SKM-1 (cell line): ENCODE data around the gene HCK.
"Not testable (repeated sequence)": the region's sequence is repeated elsewhere in the genome, so short reads cannot be mapped to it uniquely, and the experiment has no call there.

Experiments
- DNase-seq: peaks from one replicate; lab custom pipeline; 2025; ENCODE audit not compliant: unreplicated experiment; lab: John Stamatoyannopoulos, UW

The HCK gene

DNA sequence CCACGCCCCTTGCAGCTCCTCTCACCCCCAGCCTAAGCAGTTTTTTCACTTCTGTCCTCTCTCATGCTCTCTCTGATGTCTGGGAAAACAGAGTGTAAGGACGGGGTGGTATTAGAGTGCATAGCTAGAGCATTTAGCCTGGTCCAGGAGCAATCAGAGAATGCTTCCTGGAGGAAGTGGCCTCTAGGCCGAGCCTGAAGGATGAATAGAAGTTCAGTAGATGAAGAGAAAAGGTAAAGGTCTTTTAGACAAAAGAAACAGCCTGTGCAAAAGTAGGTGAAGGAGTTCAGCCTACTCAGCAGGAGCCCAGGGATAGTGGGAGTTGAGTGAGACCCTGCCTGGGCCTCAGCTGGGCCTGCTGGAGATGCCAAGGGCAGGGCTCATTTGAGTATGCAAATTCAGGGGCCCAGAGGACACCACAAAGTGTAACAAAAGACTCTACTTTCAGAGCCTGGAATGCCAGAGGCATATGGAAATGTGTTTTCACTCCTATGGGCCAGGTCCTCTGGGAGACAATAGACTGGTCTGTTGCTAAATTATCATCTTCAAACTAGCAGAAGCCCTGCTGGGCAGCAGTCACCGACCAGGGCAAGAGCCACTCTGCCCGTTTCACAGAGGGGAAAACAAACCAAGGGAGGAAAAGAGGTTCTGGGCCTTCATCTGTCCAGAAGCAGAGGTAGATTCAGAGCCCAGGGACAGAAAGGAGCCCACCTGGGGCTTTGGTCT is 37.8 kb downstream of the HCK start:
- DNase-seq, result no peak

DNA sequence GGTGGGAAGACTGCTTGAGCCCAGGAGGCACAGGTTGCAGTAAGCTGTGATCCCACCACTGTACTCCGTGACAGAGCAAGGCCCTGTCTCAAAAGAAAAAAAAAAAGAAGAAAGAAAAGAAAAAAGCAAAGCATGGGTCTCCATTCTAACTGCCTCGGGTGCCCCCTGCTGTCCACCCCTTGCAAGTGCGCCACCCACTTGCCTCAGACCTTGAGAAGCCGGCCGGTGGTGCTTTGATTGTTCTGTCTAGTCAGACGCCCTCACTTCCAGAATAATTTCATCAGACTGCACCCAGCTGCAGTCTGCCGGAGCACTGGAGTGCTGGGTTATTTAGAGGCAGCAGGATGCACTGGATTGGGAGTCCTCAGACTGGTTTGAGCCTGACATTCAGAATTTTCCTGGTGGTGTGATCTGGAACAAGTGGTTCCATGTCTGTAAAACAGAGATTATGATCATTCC is 39.9 kb downstream of the HCK start:
- DNase-seq, result peak; percentile 59

DNA sequence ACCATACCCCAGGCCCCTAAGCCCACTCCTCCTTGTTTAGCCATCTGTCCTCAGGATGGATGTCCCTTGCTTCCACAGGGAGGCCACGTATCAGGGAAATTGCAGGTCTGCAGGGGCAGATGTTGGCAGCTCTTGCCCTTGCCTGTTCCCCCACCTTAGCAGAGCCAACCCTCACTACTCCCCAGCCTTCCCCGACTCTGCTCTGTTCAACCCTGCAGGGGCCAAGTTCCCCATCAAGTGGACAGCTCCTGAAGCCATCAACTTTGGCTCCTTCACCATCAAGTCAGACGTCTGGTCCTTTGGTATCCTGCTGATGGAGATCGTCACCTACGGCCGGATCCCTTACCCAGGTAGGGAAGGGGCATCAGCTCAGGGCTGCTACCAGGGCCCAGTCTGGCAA is 46.7 kb downstream of the HCK start:
- DNase-seq, result no peak

DNA sequence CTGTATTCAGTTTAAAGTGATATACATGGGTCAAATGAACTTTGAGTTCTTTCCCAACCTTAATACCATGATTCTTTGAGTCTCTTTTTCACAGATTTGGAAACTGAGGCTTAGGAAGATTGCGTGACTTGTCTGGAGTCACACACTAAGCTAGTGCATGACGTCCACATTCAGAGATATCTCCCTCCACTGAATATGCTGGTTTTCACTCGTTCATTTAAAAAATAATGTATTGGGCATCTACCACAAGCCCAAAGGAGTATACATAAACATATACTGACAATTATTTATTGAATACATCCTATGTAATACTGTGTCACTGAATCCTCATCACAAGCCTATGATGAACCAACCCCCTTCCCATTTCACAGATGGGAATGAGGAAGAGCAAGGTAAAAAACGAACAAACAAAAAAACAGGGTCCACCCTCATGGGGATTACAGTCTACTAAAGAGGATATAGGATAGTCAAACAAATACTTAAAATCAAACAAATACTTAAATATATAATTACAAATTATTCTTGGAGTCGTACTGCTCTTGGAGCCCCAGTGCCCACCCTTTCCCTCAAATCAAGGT is 56.9 kb downstream of the HCK start:
- no peak for DNase-seq

DNA sequence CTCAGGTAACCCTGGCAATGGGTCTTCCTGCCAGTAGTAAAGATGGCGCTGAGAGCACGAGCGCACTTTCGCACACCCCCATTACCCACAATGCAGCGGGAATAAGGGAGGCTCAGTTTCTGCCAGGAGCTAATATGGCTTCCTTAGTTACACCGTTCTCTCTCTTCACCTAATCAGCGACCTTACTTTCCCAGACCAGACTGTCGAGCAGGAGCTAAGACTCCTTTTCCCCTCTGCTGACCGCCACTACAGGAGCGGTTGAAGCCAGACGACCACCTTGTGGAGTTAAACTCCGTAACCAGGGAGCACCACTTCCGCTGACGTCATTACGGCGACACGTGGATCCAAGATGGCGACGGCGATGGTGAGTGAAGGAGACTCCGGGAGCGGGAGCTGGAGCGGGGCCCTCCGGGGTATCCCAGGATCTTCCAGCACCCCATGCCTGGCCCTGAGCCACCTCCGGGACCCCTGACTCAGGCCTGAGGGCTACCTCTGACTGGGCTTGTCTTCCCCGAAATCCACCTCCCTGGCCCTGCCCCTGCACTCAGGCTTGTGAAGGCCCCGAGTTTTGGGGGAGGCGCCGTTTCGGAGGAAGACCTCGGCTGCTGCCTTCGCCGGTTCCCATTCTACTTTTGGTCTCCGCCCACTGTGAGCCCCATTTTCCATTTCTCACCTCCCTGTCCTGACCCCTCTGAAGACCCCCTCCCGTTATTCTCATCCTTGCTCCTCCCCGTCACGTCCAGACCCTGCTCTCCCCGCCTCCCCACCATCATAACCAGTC is 57.5 kb downstream of the HCK start, which contains the start of gene TM9SF4:
TM9SF4 (plus strand) TSS at position 323 of the 781 bp plus-strand sequence; CDS start at position 350, 27 bp downstream.
- DNase-seq, result peak; percentile 93

DNA sequence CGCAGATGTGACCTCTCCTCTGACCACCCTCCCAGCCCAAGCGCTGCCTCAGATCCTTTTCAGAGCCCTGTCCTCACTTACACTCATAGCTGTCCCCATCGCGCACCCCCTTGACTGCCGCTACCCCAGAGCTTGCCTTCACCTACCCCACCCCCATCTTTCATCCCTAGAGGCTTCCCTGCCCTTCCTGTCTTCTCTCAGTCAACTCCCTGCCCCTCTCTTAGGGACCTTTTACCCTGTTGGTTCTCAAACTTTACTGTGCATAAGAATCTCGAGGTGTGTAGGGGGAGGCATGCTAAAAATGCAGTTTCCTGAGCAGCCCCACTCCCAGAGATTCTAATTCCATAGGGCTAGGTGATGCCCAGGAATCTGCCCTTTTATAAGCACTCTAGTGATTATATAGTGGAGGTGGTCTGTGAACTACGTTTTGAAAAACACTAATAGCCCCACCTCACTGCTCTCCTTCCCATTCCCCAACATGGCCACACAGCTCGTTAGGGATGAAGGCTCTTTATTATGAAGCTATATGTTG is 58.2 kb downstream of the HCK start:
- DNase-seq, result no peak

DNA sequence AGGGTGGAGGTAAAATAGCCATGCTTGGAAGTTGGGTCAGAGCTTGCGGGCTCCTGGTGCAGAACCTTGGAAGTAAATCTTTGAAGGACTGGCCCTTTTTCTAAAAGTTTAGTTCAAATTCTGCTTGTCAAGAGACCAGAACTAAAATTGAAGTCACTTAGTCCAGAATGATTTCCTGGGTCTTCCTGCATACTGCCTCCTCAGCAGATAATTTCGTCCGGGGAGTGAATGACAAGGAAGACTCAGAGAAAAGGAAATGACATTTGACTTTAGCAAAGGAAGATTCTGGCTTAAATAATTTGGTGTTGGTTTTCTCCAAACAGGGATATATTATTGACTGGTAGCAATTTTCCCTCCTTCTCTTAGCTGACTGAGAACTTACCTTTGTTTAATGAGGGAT is 58.7 kb downstream of the HCK start:
- DNase-seq, result no peak

DNA sequence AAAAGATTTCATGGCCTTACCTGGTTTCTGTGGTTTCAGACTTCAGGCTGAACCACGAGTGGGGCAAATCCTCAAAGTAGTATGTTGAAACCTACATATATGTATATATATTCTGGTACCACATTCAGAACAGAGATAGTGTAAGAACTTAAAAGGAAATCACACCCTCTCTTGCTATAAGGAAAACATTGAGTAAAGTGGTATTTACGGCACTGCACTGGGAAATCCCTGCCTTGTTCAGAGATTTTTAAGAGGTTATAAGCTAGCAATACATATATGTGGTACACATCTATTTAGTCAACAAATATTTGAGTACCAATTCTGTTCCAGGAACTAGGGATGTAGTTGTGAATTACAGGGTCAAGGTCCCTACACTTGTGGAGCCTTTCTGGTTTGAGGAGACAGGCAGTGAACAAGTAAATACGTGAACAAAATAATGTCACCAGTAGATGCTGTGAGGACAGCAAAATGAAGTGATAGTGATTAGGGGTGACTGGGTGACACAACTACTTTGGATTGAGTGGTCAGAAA is 59.2 kb downstream of the HCK start:
- no peak for DNase-seq

DNA sequence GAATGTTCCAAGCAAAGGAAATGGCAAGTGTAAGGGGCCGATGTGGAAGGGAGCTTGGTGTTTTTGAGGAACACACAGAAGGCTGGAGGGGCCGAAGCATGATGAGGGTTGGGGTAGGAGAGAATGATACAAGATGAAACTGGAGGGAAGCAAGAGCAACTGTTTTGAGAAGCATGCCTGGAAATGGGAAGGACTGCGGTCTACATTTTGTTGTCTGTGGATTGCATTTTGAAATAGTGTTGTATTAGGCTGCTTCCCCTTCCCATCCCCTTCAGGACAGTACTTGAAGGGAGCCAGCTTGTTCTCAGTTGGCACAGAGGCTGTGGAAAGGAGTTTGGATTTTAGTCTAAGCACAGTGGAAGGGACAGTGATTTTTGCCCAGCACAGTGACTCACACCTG is 59.7 kb downstream of the HCK start:
- no peak for DNase-seq

DNA sequence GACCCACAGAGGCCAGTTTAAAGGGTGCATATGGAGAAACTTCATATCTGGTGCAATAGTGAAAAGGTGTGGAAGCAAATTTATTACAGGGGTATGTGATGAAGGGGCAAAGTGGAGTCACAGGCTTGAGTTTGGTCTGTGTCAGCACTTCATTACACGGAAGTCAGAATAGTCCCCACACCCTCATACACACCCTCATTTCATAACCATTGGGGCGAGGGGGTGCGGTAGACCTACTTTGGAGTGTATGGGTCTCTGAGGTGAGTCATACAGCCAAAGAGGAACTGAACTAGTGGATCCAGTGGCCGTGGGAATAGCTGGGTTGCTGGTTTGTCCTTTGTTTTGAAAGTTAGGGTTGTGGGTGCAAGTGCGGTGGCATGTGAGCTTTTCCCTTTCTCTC is 60.8 kb downstream of the HCK start:
- peak; percentile 91 for DNase-seq

DNA sequence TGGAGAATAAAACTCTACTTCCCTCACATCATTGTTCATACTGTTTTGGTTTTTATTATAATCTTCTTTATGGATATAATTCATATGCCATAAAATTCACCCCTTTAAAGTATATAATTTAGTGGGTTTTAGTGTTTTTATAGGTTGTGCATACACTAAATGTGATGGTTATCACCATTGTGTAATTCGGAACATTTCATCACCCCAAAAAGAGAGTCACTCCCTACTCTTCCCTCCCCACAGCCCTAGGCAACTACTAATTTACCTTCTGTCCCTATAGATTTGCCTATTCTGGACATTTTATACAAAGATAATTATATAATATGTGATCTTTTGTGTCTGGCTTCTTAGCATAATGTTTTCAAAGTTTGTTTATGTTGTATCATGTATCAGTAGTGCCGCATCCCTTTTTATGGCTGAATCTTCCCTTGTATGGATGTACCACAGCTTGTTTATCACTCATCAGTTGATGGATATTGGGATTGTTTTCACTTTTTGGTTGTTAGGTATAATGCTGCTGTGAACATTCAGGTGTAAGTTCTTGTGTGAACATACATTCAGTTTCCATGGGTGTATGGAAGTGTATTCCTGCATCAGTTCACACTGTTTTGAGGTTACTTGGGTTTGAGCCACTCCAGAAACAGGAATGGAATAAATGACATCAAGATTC is 61.7 kb downstream of the HCK start:
- no peak for DNase-seq

DNA sequence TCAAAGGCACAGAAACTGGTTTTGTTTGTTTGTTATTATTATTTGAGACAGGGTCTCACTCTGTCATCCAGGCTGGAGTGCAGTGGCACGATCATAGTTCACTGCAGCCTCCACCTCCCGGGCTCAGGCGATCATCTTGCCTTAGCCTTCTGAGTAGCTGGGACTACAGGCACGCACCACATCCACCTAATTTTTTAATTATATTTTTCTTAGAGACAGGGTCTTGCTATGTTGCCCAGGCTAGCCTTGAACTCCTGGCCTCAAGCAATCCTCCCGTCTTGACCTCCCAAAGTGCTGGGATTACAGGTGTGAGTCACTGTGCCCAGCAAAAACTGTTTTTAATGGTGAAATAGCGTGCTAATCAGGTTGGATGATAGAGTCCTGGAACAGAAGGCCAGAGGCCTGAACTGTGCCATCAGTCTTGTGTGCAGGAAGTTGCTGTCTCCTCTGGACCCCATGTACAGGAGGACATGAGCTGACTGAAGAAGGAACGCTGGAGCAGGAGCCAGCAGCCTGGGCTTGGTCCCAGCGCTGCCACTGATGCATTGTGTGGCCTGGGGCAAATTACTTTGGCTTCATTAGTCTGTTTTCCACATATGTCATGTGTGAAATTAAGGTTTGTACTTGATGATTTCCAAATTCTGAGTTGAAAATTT is 62.4 kb downstream of the HCK start:
- DNase-seq, result no peak

DNA sequence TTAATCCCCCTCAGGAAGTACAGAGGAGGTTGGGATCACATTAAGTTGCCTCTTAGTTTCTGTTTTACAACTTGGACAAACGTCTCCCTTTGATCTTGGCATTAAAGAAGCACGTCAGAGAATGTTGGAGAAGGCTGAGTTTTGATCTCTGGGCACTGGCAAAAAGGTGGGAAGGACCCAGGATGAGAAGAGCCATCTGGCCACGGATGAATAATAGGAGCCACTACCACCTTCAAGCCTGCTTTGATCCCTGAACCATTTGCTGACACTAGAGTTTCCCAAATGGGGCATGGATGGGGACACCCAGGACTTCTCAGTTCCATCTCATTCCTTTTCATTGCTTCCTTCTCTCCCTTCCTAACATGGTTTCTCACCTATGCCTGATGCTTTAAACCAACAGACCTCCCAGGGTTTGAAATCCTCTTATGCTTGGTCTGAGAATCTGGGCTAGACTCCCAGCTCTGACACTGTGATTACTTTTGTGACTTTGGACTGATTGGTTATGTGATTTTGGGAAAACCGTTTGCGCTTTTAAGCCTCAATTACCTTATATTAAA is 63.2 kb downstream of the HCK start:
- no peak for DNase-seq

DNA sequence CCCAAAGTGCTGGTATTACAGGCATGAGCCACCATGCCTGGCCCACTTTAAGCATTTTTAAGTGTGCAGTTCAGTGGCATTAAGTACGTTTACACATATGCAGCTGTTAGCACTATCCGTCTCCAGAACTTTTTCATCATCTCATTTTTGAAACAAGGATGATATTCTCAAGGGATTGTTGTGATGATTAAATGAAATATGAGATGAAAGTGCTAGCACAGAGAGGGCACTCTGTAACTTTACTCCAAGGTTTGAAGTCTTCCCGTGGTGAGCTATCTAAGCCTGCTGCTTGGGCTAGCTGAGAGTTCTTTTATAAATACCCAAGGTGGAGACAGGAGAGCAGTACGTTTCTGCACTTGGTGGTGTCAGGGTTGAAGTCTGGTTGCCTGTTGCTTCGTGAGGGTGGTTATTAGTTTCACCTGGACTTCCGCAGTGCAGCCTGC is 64.1 kb downstream of the HCK start:
- no peak for DNase-seq

DNA sequence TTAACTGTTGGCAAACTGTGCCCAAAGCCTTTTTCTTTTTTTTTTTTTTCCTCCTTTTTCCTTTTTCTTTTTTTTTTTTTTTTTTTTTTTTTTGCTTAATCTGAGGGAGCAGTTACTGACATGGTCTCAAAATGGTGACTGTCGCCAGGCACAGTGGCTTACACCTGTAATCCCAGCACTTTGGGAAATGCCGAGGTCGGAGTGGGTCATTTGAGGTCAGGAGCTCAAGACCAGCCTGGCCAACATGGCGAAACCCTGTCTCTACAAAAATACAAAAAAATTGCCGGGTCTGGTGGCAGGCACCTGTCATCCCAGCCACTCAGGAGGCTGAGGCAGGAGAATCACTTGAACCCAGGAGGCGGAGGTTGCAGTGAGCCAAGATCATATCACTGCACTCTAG is 64.8 kb downstream of the HCK start:
- DNase-seq, result not testable (repeated sequence)

DNA sequence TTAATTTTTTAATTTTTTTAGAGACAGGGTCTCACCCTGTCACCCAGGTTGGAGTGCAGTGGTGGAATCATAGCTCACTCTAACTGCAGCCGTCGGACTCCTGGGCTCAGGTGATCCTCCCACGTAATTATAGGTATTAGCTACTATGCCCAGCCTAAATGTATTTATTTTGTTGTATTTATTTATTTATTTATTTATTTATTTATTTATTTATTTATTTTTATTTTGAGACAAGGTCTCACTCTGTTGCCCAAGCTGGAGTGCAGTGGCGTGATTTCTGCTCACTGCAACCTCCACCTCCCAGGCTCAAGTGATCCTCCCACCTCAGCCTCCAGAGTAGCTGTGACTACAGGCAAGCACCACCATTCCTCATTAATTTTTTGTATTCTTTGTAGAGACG is 66.4 kb downstream of the HCK start:
- DNase-seq, result not testable (repeated sequence)

DNA sequence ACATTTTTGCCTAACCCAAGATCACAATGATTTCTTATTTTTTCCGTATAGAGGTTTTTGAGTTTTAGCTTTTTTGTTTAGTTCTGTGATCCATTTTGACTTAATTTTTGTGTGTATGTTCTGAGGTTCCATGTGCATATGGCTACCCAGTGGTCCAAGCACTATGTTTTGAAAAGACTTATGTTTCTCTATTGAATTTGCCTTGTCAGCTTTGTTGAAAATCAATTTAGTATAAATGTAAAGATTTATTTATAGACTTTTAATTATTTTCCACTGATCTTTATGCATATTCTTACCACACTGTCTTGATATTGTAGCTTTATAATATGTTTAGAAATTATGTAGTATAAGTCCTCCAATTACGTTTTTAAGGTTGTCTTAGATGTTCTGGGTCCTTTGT is 67.7 kb downstream of the HCK start:
- no peak for DNase-seq

DNA sequence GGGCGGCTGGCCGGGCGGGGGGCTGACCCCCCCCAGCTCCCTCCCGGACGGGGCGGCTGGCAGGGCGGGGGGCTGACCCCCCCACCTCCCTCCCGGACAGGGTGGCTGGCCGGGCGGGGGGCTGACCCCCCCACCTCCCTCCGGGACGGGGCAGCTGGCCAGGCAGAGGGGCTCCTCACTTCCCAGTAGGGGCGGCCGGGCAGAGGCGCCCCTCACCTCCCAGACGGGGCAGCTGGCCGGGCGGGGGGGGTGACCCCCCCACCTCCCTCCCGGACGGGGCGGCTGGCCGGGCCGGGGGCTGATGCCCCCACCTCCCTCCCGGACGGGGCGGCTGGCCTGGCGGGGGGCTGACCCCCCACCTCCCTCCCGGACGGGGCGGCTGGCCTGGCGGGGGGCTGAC is 69.9 kb downstream of the HCK start:
- DNase-seq, result not testable (repeated sequence)

DNA sequence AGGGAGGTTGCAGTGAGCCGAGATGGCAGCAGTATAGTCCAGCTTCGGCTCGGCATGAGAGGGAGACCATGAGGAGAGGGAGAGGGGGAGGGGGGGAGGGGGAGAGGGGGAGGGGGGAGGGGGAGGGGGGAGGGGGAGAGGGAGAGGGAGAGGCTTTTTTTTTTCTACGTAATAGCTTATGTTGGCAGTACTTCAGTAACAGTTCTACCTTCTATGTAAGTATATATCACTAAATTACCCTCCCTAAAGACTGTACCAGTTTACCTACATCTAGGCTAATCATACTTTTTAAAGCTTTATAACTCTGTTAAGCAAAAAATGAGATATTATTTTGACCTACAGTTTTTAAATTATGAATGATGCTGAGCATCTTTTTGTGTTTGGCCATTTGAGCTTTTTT is 71.0 kb downstream of the HCK start:
- DNase-seq, result no peak

DNA sequence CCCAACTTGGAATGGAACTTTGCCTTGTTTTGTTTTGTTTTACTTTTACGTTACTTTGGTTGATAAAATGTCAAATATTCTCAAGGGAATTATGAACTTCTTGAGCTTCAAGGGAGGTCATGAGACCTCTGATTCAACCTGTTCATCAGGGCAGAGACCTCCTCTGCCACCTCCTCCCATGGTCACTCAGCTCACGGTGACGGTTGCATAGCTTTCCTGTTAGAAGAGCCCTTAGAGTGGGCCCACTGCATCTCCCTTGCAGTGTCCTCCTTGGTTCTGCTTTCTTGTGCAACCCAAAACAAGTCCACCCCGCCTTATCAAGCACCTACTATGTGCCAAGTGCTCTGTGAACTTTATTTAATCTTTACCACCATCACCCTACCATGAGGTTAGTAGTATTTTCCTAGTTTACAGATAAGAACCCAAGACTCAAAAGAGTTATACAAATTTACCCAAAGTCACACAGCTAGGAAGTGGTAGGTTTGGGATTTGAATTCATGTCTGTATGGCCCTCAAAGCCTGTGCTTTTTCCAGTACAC is 72.9 kb downstream of the HCK start:
- no peak for DNase-seq
